OCI-LY1 (cell line): Measurements from ENCODE around the gene FAM193B.

Experiments used
- CTCF ChIP-seq: fragments of 200-600 bp; sonication (generic), shearing (Covaris generic); IDR thresholded peaks from 2 replicates; pipeline ENCODE4 v1.5.1; 2017; ENCODE audit warnings: mild to moderate bottlenecking, antibody characterized with exemption, low read length, moderate library complexity, mixed read lengths
- EZH2 ChIP-seq: fragments of 200-600 bp; sonication (generic), shearing (Covaris generic); IDR thresholded peaks from 2 replicates; pipeline ENCODE4 v1.8.0; 2017; ENCODE audit warnings: borderline replicate concordance, mixed run types, mild to moderate bottlenecking, antibody characterized with exemption, low read length, moderate library complexity, mixed read lengths

GRCh38 chr5:177511181-177511580, 43.2 kb downstream of the FAM193B start:
- TF ChIP-seq CTCF (no peak), EZH2 (no peak)
